GM21723 (cell line): ENCODE data around the gene CNKSR3.

Experiments
- ATAC-seq: cut with Tn5 transposase; IDR thresholded peaks from one replicate; pipeline ENCODE4 v1.9.1; 2021; ENCODE audit warnings: mild to moderate bottlenecking, moderate library complexity; ENCODE audit not compliant: unreplicated experiment

Gene CNKSR3

GRCh38 chr6:154458565-154459470 is 51.7 kb downstream of the CNKSR3 start:
- no peak for ATAC-seq

- ATAC-seq = no peak
Measured at GRCh38 chr6:154457881-154458284, 52.6 kb downstream of the CNKSR3 start.

- no peak for ATAC-seq
Measured at GRCh38 chr6:154457046-154457713, 53.3 kb downstream of the CNKSR3 start.

GRCh38 chr6:154453329-154453728 is 57.2 kb downstream of the CNKSR3 start:
- no peak for ATAC-seq

GRCh38 chr6:154450498-154450897 is 60.0 kb downstream of the CNKSR3 start:
- ATAC-seq = no peak

- no peak for ATAC-seq
Measured at GRCh38 chr6:154448448-154449096, 61.9 kb downstream of the CNKSR3 start.

- ATAC-seq = no peak
Measured at GRCh38 chr6:154447954-154448353, 62.5 kb downstream of the CNKSR3 start.

- no peak for ATAC-seq
Measured at GRCh38 chr6:154446984-154447383, 63.5 kb downstream of the CNKSR3 start.

- no peak for ATAC-seq
Measured at GRCh38 chr6:154445417-154445816, 65.1 kb downstream of the CNKSR3 start.

GRCh38 chr6:154441995-154442310 is 68.5 kb downstream of the CNKSR3 start:
- no peak for ATAC-seq

- ATAC-seq = no peak
Measured at GRCh38 chr6:154440422-154441043, 70.0 kb downstream of the CNKSR3 start.

- no peak for ATAC-seq
Measured at GRCh38 chr6:154440022-154440421, 70.5 kb downstream of the CNKSR3 start.

GRCh38 chr6:154438882-154439415 is 71.5 kb downstream of the CNKSR3 start:
- ATAC-seq = no peak

- no peak for ATAC-seq
Measured at GRCh38 chr6:154435400-154435945, 75.0 kb downstream of the CNKSR3 start.

- no peak for ATAC-seq
Measured at GRCh38 chr6:154434662-154435061, 75.8 kb downstream of the CNKSR3 start.

- ATAC-seq = no peak
Measured at GRCh38 chr6:154433477-154434241, 76.8 kb downstream of the CNKSR3 start.

GRCh38 chr6:154432533-154433476 is 77.7 kb downstream of the CNKSR3 start:
- no peak for ATAC-seq

GRCh38 chr6:154430481-154430919 is 80.0 kb downstream of the CNKSR3 start:
- ATAC-seq = no peak

GRCh38 chr6:154429711-154430110 is 80.8 kb downstream of the CNKSR3 start:
- ATAC-seq = no peak
